ENCODE results near the gene LMNTD2. TPM values are rescaled to one million over a fixed set of nuclear protein-coding genes. Genes with fewer than 3 reads are reported as not detected.

The LMNTD2 gene
- total RNA-seq, 1 donor from 2014 or later: 2.2 TPM

DNA sequence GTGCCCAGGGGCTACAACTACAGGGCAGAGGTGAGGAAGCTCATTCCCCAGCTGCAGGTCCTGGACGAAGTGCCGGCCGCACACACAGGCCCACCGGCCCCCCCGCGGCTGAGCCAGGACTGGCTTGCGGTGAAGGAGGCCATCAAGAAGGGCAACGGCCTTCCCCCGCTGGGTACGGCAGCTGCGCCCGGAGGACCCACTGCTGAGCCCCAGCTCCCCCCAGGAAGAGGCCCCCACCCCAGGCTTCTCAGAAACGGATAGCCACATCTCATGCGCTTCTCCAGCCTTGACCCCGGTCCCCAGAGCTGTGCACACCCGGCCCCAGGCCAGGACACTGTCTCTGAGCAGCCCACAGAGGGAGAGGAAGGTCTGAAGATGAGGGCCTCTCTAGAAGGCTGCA is 9.4 kb downstream of the LMNTD2 start:
- no peak overlapping the region for H3K4me3 ChIP-seq (ENCODE audit: low read depth, low read length)
- no peak for DNase-seq (ENCODE audit: low read depth)
- no peak for TF ChIP-seq CTCF (conservative IDR thresholded peaks at IDR 0.05; ENCODE audit: low read depth, low read length)

- no peak for DNase-seq (ENCODE audit: low read depth)
- H3K4me3 ChIP-seq (ENCODE audit: low read depth, low read length): no peak overlapping the region
- no peak for TF ChIP-seq CTCF (conservative IDR thresholded peaks at IDR 0.05; ENCODE audit: low read depth, low read length)
These were observed 9.8 kb downstream of the LMNTD2 start for GRCh38 chr11:550746-551085.

DNA sequence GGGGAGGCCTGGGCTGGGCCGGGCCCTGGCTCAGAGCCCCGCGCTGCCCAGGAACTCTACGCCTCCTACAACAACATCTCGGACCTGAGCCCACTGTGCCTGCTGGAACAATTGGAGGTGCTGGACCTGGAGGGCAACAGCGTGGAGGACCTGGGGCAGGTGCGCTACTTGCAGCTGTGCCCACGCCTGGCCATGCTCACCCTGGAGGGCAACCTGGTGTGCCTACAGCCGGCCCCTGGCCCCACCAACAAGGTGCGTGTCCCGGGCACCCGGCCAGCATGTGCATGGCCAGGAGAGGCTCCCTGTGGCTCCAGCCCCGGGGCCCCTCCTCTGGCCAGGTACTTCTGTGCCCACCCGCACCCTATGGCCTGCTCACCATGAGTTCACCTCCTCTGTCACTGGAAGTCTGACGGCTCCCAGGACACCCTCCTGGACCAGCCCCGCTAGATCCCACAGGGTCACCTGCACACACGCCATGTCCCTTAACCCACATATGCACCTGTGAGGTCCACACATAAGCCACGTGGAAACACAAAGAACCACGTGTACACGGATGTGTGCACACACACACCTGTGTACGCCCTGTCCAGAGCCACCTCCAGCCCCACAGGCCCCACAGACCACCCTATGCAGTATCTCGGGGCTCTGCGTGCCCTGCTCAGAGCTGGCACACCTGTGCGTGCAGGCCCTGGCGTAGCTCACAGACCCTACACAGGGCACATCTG is 10.4 kb downstream of the LMNTD2 start:
- DNase-seq (ENCODE audit: low read depth): no peak
- TF ChIP-seq CTCF (conservative IDR thresholded peaks at IDR 0.05; ENCODE audit: low read depth, low read length): no peak
- H3K4me3 ChIP-seq (ENCODE audit: low read depth, low read length): no peak overlapping the region

DNA sequence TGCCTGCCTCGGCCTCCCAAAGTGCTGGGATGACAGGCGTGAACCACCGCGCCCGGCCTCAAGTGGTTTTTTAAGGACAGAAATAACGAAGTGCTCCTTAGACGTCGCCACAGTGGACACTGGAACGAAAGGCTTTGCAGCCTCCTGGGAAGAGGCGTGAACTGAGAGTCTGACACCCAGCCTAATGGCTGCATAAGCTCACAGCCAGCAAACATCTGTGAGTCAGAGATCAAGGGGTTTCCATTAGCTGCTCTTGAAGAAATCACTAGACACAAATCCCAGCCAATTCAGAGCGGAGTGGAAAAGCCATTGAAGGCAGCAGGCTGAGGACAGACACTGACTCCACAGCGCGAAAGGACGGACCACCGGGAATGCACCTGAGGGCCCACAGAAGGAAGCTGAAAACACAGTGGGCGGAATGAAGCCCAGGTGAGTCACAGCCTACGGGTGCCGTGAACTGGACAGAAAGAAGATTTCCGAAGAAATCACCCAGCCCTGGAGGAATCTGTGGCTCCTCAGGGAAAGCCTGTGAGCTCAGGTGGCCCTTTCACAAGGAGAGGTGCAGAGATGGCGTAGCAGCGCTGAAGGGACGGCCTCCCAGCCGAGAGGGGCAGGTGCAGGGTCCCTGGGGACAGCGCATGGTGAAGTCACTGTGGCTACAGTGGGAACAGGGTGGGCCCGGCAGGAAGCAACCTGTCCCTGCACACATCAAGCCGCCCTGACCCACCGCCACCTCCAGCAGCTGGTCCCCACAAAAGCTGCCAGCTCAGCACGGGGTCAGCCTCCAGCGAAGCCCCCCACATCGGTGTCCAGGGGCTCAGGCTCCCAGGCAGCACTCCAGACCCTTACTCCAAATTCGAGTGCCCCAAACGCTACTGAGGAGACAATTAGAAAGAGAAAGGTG is 11.6 kb downstream of the LMNTD2 start:
- no peak overlapping the region for H3K4me3 ChIP-seq (ENCODE audit: low read depth, low read length)
- DNase-seq (ENCODE audit: low read depth): no peak
- no peak for TF ChIP-seq CTCF (conservative IDR thresholded peaks at IDR 0.05; ENCODE audit: low read depth, low read length)

- H3K4me3 ChIP-seq (ENCODE audit: low read depth, low read length): no peak overlapping the region
- TF ChIP-seq CTCF (conservative IDR thresholded peaks at IDR 0.05; ENCODE audit: low read depth, low read length): no peak
- DNase-seq (ENCODE audit: low read depth): no peak
These were observed 15.4 kb downstream of the LMNTD2 start for GRCh38 chr11:545171-545570.

GRCh38 chr11:544817-545166 is 15.7 kb downstream of the LMNTD2 start:
- TF ChIP-seq CTCF (conservative IDR thresholded peaks at IDR 0.05; ENCODE audit: low read depth, low read length): no peak
- no peak overlapping the region for H3K4me3 ChIP-seq (ENCODE audit: low read depth, low read length)
- DNase-seq (ENCODE audit: low read depth): no peak
